HEK293 (cell line): ENCODE data around the gene RTKN.

Source experiments
- ZBTB7A ChIP-seq: fragments of 450-650 bp; formaldehyde crosslinking; IDR thresholded peaks from 2 replicates; pipeline ENCODE4 v1.5.1; 2016; ENCODE audit warnings: low read depth, missing biosample characterization, missing genetic modification characterization
- ZNF16 ChIP-seq: fragments of 450-650 bp; formaldehyde crosslinking; IDR thresholded peaks from 2 replicates; pipeline ENCODE4 v1.5.1; 2016; ENCODE audit warnings: low read depth, missing biosample characterization, missing genetic modification characterization
- ZNF174 ChIP-seq: fragments of 450-650 bp; formaldehyde crosslinking; IDR thresholded peaks from 2 replicates; pipeline ENCODE4 v1.5.0; 2017; ENCODE audit warnings: missing biosample characterization, mild to moderate bottlenecking, missing genetic modification characterization
- ZNF211 ChIP-seq: fragments of 450-650 bp; formaldehyde crosslinking; IDR thresholded peaks from 2 replicates; pipeline ENCODE4 v1.5.1; 2016; ENCODE audit warnings: low read depth, missing biosample characterization, missing genetic modification characterization
- ZNF335 ChIP-seq: fragments of 450-650 bp; formaldehyde crosslinking; conservative IDR thresholded peaks from 2 replicates; pipeline ENCODE4 v1.5.1; 2016; ENCODE audit warnings: missing biosample characterization, missing genetic modification characterization
- ZNF596 ChIP-seq: fragments of 450-650 bp; IDR thresholded peaks from 2 replicates; pipeline ENCODE4 v1.5.0; 2018; ENCODE audit warnings: missing biosample characterization, mild to moderate bottlenecking, missing genetic modification characterization, moderate library complexity
- ZNF76 ChIP-seq: fragments of 450-650 bp; formaldehyde crosslinking; IDR thresholded peaks from 2 replicates; pipeline ENCODE4; 2016; ENCODE audit warnings: low read depth, missing biosample characterization, missing genetic modification characterization, borderline replicate concordance
- TF ChIP-seq, protein P1 (sequence below): fragments of 450-650 bp; formaldehyde crosslinking; IDR thresholded peaks from 2 replicates; pipeline ENCODE4 v1.5.1; 2016; ENCODE audit warnings: missing biosample characterization, missing genetic modification characterization, borderline replicate concordance
- TF ChIP-seq, protein P2 (sequence below): fragments of 450-650 bp; formaldehyde crosslinking; IDR thresholded peaks from 2 replicates; pipeline ENCODE4 v1.5.1; 2016; ENCODE audit warnings: missing biosample characterization, missing genetic modification characterization
- TF ChIP-seq, protein P3 (sequence below): sonication (generic); formaldehyde crosslinking; IDR thresholded peaks from 2 replicates; pipeline ENCODE4 v1.8.1; 2022; ENCODE audit warnings: mild to moderate bottlenecking, moderate library complexity, missing genetic modification reagents
- TF ChIP-seq, protein P4 (sequence below): fragments of 450-650 bp; formaldehyde crosslinking; IDR thresholded peaks from 2 replicates; pipeline ENCODE4 v1.5.1; 2016; ENCODE audit warnings: missing biosample characterization, missing genetic modification characterization

DNA sequence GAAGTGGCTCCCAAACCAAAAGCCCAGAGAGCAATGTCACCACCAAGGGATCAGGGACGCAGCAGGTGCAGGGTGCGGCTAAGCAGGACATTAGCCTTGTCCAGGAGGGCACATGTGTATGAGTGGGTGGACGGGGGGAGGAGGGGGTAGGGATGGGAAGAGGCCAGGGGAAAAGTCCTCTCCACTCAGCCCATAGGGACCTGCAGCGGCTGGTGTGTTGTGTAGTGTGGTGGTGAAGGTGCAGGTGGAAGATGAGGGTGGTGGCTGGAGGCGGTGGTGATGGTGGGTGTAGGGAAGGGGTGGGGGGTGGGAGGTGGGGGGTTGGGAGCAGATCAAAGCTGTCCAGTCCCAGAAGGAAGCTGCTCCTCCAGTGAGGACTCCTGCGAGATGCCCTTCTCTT, 24.0 kb downstream of the RTKN start:
- TF ChIP-seq, protein P1, sequence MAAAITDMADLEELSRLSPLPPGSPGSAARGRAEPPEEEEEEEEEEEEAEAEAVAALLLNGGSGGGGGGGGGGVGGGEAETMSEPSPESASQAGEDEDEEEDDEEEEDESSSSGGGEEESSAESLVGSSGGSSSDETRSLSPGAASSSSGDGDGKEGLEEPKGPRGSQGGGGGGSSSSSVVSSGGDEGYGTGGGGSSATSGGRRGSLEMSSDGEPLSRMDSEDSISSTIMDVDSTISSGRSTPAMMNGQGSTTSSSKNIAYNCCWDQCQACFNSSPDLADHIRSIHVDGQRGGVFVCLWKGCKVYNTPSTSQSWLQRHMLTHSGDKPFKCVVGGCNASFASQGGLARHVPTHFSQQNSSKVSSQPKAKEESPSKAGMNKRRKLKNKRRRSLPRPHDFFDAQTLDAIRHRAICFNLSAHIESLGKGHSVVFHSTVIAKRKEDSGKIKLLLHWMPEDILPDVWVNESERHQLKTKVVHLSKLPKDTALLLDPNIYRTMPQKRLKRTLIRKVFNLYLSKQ (tag by site-specific recombination), result no peak
- TF ChIP-seq ZBTB7A (tag by site-specific recombination), result no peak
- TF ChIP-seq, protein P2, sequence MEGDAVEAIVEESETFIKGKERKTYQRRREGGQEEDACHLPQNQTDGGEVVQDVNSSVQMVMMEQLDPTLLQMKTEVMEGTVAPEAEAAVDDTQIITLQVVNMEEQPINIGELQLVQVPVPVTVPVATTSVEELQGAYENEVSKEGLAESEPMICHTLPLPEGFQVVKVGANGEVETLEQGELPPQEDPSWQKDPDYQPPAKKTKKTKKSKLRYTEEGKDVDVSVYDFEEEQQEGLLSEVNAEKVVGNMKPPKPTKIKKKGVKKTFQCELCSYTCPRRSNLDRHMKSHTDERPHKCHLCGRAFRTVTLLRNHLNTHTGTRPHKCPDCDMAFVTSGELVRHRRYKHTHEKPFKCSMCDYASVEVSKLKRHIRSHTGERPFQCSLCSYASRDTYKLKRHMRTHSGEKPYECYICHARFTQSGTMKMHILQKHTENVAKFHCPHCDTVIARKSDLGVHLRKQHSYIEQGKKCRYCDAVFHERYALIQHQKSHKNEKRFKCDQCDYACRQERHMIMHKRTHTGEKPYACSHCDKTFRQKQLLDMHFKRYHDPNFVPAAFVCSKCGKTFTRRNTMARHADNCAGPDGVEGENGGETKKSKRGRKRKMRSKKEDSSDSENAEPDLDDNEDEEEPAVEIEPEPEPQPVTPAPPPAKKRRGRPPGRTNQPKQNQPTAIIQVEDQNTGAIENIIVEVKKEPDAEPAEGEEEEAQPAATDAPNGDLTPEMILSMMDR (tag by site-specific recombination), result no peak
- no peak for TF ChIP-seq ZNF211 (tag by site-specific recombination)
- TF ChIP-seq ZNF335, result no peak
- no peak for TF ChIP-seq ZNF174 (tag by site-specific recombination)
- TF ChIP-seq, protein P3, sequence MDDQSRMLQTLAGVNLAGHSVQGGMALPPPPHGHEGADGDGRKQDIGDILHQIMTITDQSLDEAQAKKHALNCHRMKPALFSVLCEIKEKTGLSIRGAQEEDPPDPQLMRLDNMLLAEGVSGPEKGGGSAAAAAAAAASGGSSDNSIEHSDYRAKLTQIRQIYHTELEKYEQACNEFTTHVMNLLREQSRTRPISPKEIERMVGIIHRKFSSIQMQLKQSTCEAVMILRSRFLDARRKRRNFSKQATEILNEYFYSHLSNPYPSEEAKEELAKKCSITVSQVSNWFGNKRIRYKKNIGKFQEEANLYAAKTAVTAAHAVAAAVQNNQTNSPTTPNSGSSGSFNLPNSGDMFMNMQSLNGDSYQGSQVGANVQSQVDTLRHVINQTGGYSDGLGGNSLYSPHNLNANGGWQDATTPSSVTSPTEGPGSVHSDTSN (CRISPR knock-in tag), result no peak
- TF ChIP-seq, protein P4, sequence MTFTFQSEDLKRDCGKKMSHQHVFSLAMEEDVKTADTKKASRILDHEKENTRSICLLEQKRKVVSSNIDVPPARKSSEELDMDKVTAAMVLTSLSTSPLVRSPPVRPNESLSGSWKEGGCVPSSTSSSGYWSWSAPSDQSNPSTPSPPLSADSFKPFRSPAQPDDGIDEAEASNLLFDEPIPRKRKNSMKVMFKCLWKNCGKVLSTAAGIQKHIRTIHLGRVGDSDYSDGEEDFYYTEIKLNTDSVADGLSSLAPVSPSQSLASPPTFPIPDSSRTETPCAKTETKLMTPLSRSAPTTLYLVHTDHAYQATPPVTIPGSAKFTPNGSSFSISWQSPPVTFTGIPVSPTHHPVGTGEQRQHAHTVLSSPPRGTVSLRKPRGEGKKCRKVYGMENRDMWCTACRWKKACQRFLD (tag by site-specific recombination), result no peak
- TF ChIP-seq ZNF596 (tag by site-specific recombination), result no peak
- no peak for TF ChIP-seq ZNF16 (tag by site-specific recombination)
- TF ChIP-seq ZNF76 (tag by site-specific recombination), result no peak
